ENCODE measurements around the gene BCAN.

Gene BCAN

GRCh38 chr1:156644640-156645039, 2.7 kb downstream of the BCAN start:
- DNase-seq: no peak

GRCh38 chr1:156645056-156645455, 3.1 kb downstream of the BCAN start:
- no peak for DNase-seq

GRCh38 chr1:156645666-156646065, 3.7 kb downstream of the BCAN start:
- DNase-seq: no peak

GRCh38 chr1:156646738-156647211, 4.9 kb downstream of the BCAN start:
- no peak for DNase-seq

- DNase-seq: no peak
Observed at GRCh38 chr1:156647351-156647750, 5.4 kb downstream of the BCAN start.

- DNase-seq: no peak
Observed at GRCh38 chr1:156648496-156648895, 6.6 kb downstream of the BCAN start.

GRCh38 chr1:156648951-156649350, 7.0 kb downstream of the BCAN start:
- DNase-seq: no peak

- DNase-seq: no peak
Observed at GRCh38 chr1:156652131-156652991, 10.4 kb downstream of the BCAN start.

GRCh38 chr1:156652992-156653355, 11.1 kb downstream of the BCAN start:
- DNase-seq: no peak

GRCh38 chr1:156654700-156655099, 12.8 kb downstream of the BCAN start:
- no peak for DNase-seq

- DNase-seq: no peak
Observed at GRCh38 chr1:156655151-156655903, 13.4 kb downstream of the BCAN start.

GRCh38 chr1:156655904-156656516, 14.1 kb downstream of the BCAN start:
- no peak for DNase-seq

- DNase-seq: no peak
Observed at GRCh38 chr1:156656806-156657740, 15.2 kb downstream of the BCAN start.

GRCh38 chr1:156657741-156658319, 15.9 kb downstream of the BCAN start:
- DNase-seq: no peak

- DNase-seq: no peak
Observed at GRCh38 chr1:156658496-156658895, 16.6 kb downstream of the BCAN start.

- DNase-seq: no peak
Observed at GRCh38 chr1:156658945-156659574, 17.1 kb downstream of the BCAN start.

GRCh38 chr1:156659661-156659987, 17.7 kb downstream of the BCAN start:
- DNase-seq: no peak

- DNase-seq: peak; percentile 87
Observed at GRCh38 chr1:156659988-156660751, 18.3 kb downstream of the BCAN start.

- no peak for DNase-seq
Observed at GRCh38 chr1:156660752-156661112, 18.8 kb downstream of the BCAN start.

- DNase-seq: no peak
Observed at GRCh38 chr1:156662005-156662799, 20.3 kb downstream of the BCAN start.

- DNase-seq: no peak
Observed at GRCh38 chr1:156662800-156663055, 20.8 kb downstream of the BCAN start.
